ENCODE data around the gene SAXO2. TPM values are rescaled to one million over a fixed set of nuclear protein-coding genes. Genes with fewer than 3 reads are reported as not detected.

SAXO2 gene
- total and polyA plus RNA-seq, 2 of the 8 experiments (the other 6 are each of a cell fraction or from before 2014, with no cell fraction given) = 3.1 TPM

DNA sequence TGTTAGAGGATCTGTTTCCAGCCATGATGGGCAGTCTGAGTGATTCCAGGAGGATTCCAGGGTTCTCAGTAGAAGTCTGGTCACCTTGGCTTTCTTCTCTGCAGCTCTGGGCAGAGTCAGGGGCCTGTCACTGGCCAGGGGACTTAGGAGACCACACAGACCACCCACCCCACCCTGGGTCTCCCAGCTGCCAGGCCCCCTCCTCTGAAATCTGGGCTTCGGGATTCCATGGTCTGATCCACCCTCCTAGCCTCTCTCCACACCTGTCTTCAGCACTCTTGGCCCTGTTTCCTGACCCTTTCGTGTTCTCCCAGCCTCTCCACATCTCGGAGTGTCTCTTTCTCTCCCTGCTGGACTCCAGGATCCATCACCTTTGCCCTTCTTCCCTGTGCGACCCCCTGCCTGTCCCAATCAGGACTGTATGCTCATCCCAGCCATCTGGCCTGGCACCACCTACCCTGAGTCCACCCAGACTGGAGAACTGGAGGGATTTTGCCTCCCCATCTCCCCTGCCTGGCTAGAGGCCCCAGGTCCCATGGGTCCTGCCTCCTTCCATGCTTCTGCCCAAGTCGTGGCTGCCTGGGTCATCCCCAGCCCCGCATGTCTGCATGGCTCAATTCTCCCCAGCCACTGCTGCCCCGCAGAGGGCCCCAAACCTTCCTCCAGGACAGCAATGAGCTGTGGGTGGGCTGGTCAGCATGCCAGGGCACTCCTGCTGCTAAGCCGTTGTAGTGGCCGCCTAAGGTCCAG is 52.3 kb downstream of the SAXO2 start:
- Histone ChIP-seq H3K9me3 (ENCODE audit: insufficient read depth in 2 of 2, low read depth in 1 of 2, low read length in 1 of 2) (no peaks in the 10 kb centered on the region), H4K8ac (ENCODE audit: extremely low read depth, insufficient read depth, low read length) (no peak overlapping the region), H2BK15ac (ENCODE audit: low read length) (no peak overlapping the region), H3K79me2 (ENCODE audit: control insufficient read depth in 1 of 2, insufficient read depth in 2 of 2, low read length in 2 of 2) (no peaks in the 10 kb centered on the region), H3K27ac (ENCODE audit: low read depth, low read length) (no peak overlapping the region), H3K4me3 (ENCODE audit: extremely low read depth in 1 of 4, insufficient read depth in 2 of 4, low read depth in 3 of 4, low read length in 4 of 4) (no peak overlapping the region), H3K4me2 (ENCODE audit: insufficient read depth in 1 of 2, low read depth in 2 of 2, low read length in 2 of 2) (no peak overlapping the region), H3K23ac (ENCODE audit: insufficient read length) (no peak overlapping the region), H3K14ac (ENCODE audit: insufficient read length) (no peak overlapping the region), H3K56ac (replicated peaks; ENCODE audit: insufficient read length, low read depth, low read length) (no peak overlapping the region), H2BK120ac (replicated peaks; ENCODE audit: low read depth, low read length) (no peak overlapping the region), H3K79me1 (ENCODE audit: low read depth, low read length) (no peaks in the 10 kb centered on the region), H4K20me1 (replicated peaks in 1 of 2; ENCODE audit: control insufficient read depth in 1 of 2, insufficient read depth in 2 of 2, low read length in 2 of 2) (no peaks in the 10 kb centered on the region), H2AK5ac (ENCODE audit: low read depth, low read length) (no peak overlapping the region), H2BK5ac (ENCODE audit: low read depth, low read length) (no peak overlapping the region), H3K23me2 (ENCODE audit: low read depth, low read length) (no peaks in the 10 kb centered on the region; the same call in 1 of the 2 replicates), H2AFZ (ENCODE audit: low read length) (no peak overlapping the region), H3K4ac (replicated peaks; ENCODE audit: insufficient read length, low read depth, low read length) (no peak overlapping the region), H2BK20ac (ENCODE audit: low read length) (no peak overlapping the region), H2BK12ac (ENCODE audit: low read depth, low read length) (no peak overlapping the region), H4K91ac (replicated peaks; ENCODE audit: insufficient read length, low read length) (no peak overlapping the region), H3K18ac (ENCODE audit: extremely low read depth, low read length) (no peak overlapping the region), H3K9ac (replicated peaks in 1 of 4; ENCODE audit: extremely low read depth in 1 of 4, low read depth in 3 of 4, low read length in 3 of 4) (no peak overlapping the region), H3K4me1 (replicated peaks in 1 of 4; ENCODE audit: control insufficient read depth in 3 of 4, insufficient read depth in 4 of 4, low read length in 3 of 4) (no peaks in the 10 kb centered on the region; a peak in 1 of 7 replicates), H4K5ac (ENCODE audit: insufficient read length, low read depth, low read length) (no peak overlapping the region), H3K36me3 (ENCODE audit: control insufficient read depth in 2 of 4, insufficient read depth in 4 of 4, low read length in 3 of 4) (no peaks in the 10 kb centered on the region), H3K27me3 (replicated peaks in 1 of 4; ENCODE audit: control insufficient read depth in 3 of 4, extremely low read depth in 1 of 4, insufficient read depth in 3 of 4, low read length in 3 of 4) (no peaks in the 10 kb centered on the region; a peak in 1 of 7 replicates)
- CTCF ChIA-PET (ENCODE audit: partially characterized antibody) = no interaction called here
- no peak for FAIRE-seq
- 80% methylated on average over 7 of the region's 9 CpGs; no CpG with 5 or more reads in 1 of the 2 experiments for WGBS, 2 experiments (ENCODE audit: extremely low coverage in 1 of 2, insufficient coverage in 1 of 2, insufficient read length in 1 of 2, insufficient replicate concordance in 2 of 2, low coverage in 1 of 2, low lambda C conversion rate in 2 of 2, missing lambda C conversion rate in 1 of 2)
- no peak for DNase-seq (ENCODE audit: low read depth in 1 of 2, low spot score in 2 of 2)
- TF ChIP-seq POLR2AphosphoS5 (IDR thresholded peaks at IDR 0.05; ENCODE audit: low read depth, low read length) (no peak), RBBP5 (IDR thresholded peaks at IDR 0.05; ENCODE audit: borderline replicate concordance, low read depth, low read length) (no peak), HDAC6 (IDR thresholded peaks at IDR 0.05; ENCODE audit: low read depth, low read length) (no peak), POLR2A (IDR thresholded peaks at IDR 0.05; ENCODE audit: control extremely low read depth in 1 of 2, low read depth in 2 of 2, low read length in 2 of 2) (no peak), HDAC2 (IDR thresholded peaks at IDR 0.05; ENCODE audit: borderline replicate concordance in 1 of 2, low read depth in 2 of 2, low read length in 2 of 2) (no peak)
- POLR2A ChIA-PET (ENCODE audit: partially characterized antibody) = no interaction called here
